Cardiac fibroblast (primary cell): ENCODE measurements around the gene TBC1D17.

Source experiments
- DNase-seq, 2 donors: peaks; one replicate each; pipeline versions ENCODE4 v3.0.0 to v3.0.0-alpha.2; 2010; ENCODE audit warnings: low read depth in 2 of 2
- H3K4me3 ChIP-seq, 2 donors: replicated peaks in 1 of 2; 1 replicate in 1 of 2; 2 replicates in 1 of 2; pipeline ENCODE4 v1.5.1; 2011; ENCODE audit warnings: low read depth in 2 of 2, low read length in 2 of 2, mild to moderate bottlenecking in 2 of 2, moderate library complexity in 1 of 2
- TF ChIP-seq, protein P1 (sequence below): IDR thresholded peaks from one replicate; pipeline ENCODE4 v1.5.1; 2011; ENCODE audit warnings: low read depth, mild to moderate bottlenecking, low read length, inconsistent platforms

TBC1D17 gene

GRCh38 chr19:49866933-49867782 lies 10.3 kb upstream of the TBC1D17 start, which contains the start of gene PNKP:
Gene PNKP, minus strand, starts transcription at chr19:49867576. Its CDS starts 372 bp downstream, at chr19:49867204.
- peak within 1 kb of the TSS; percentile 80 to 81 for H3K4me3 ChIP-seq
- DNase-seq: peak; percentile 88 to 97

GRCh38 chr19:49869009-49869483 lies 8.5 kb upstream of the TBC1D17 start:
- TF ChIP-seq, protein P1, sequence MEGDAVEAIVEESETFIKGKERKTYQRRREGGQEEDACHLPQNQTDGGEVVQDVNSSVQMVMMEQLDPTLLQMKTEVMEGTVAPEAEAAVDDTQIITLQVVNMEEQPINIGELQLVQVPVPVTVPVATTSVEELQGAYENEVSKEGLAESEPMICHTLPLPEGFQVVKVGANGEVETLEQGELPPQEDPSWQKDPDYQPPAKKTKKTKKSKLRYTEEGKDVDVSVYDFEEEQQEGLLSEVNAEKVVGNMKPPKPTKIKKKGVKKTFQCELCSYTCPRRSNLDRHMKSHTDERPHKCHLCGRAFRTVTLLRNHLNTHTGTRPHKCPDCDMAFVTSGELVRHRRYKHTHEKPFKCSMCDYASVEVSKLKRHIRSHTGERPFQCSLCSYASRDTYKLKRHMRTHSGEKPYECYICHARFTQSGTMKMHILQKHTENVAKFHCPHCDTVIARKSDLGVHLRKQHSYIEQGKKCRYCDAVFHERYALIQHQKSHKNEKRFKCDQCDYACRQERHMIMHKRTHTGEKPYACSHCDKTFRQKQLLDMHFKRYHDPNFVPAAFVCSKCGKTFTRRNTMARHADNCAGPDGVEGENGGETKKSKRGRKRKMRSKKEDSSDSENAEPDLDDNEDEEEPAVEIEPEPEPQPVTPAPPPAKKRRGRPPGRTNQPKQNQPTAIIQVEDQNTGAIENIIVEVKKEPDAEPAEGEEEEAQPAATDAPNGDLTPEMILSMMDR: no peak
- peak overlapping the region; percentile 23 to 46 for H3K4me3 ChIP-seq
- no peak for DNase-seq

More at GRCh38 chr19:49866933-49867782, 10.3 kb upstream of the TBC1D17 start, which contains the start of gene PNKP:
- TF ChIP-seq, protein P1: no peak

DNA sequence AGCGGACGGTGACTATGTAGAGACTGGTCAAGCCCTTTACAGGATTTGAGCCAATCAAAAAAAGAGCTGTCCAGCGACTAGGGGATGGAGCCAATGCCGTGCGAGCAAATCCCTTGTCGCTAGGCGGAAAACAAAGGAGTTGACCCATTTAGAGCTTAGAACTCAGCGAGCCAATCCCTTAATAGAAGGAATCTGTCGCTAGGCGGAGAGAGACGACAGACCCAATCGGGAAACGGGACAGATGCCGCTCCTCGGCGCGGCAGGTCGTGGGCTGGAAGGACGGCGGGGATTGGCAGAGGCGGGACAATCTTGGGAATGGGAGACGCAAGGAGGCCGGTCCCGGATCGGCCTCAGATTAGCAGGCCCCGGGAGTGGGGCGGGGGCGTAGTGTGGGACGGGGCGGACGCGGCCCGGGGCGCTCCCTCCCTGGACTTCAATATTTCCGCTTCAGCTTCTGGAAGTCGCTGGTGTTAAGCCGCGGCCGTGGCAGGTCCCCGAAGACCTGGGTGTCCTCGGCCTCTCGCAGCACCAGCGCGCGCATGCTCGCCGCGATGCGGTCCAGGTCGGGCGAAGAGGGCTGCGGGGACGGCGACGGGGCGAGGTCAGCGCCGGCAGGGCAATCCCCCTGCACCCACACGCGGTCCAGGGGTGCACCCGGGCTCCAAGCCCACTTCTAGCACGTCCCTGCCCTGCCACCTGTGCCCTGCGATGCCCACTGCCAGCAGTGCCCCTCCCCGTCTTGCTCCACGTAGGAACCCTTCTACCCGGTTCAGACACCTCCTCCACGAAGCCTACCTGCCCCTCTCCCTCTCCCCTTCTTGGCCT lies 7.8 kb upstream of the TBC1D17 start:
- DNase-seq: peak; percentile 100
- peak overlapping the region; percentile 43 to 50 for H3K4me3 ChIP-seq
- TF ChIP-seq, protein P1: no peak

DNA sequence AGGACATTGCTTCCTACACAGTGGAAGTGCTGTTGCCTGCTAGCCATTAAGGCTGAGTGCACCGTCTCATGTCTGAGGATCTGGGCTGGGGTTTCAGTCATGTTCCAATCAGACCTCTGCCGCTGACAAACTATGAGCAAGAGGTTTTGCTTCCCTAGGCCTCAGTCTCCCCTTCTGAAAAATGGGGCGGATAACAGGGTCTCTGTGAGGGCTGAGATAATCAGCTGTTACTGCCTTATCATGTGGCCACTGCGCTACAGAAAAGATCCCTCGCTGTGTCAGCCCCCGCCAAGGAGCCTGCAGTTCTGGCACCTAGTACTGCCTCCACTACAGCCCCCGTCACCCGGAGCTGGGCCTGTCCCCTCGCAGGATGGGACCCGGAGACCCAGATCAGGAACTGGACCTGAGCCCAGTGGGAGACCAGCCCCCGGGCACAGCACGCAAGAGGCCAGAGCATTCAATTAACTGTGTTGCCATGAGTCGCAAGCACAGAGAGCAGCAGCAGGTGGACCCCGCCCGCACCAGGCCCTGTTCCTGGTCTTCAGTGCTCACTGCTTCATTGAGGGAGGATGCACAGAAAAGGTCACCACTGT lies 7.1 kb upstream of the TBC1D17 start:
- DNase-seq: no peak
- TF ChIP-seq, protein P1: no peak
- H3K4me3 ChIP-seq: peak overlapping the region; percentile 43 to 50

GRCh38 chr19:49871349-49871985 lies 6.0 kb upstream of the TBC1D17 start:
- TF ChIP-seq, protein P1: no peak
- DNase-seq: no peak
- no peak overlapping the region for H3K4me3 ChIP-seq
